ENCODE data around the gene HECTD3.

Gene HECTD3

GRCh38 chr1:45043094-45043493 is 32.0 kb upstream of the HECTD3 start:
- H3K4me3 ChIP-seq (replicated peaks; ENCODE audit: low read depth, low read length): no peak overlapping the region
- no peak for DNase-seq (ENCODE audit: low read depth)
- no peak for TF ChIP-seq CTCF (IDR thresholded peaks at IDR 0.05; ENCODE audit: low read length, missing control alignments)

DNA sequence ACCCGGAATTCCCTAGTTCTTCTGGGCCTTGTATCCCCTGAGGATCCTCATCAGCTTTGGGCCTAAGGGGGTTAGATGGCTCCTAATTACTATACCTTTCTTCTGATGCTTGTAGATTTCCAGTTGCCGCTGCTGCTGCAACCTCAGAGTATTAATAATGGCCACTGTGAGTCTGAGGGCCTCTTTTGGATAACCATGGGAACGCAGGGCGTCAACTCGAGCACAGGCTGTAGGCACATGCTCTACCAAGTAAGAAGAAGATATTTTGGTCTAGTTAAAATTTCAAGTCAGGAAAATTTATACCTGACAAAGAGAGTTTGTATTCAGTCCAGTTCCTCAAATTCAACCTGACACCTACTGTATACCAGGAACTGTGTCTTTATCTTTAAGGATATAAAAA is 29.2 kb upstream of the HECTD3 start:
- no peak for TF ChIP-seq CTCF (IDR thresholded peaks at IDR 0.05; ENCODE audit: low read length, missing control alignments)
- DNase-seq (ENCODE audit: low read depth): no peak
- H3K4me3 ChIP-seq (replicated peaks; ENCODE audit: low read depth, low read length): no peak overlapping the region

DNA sequence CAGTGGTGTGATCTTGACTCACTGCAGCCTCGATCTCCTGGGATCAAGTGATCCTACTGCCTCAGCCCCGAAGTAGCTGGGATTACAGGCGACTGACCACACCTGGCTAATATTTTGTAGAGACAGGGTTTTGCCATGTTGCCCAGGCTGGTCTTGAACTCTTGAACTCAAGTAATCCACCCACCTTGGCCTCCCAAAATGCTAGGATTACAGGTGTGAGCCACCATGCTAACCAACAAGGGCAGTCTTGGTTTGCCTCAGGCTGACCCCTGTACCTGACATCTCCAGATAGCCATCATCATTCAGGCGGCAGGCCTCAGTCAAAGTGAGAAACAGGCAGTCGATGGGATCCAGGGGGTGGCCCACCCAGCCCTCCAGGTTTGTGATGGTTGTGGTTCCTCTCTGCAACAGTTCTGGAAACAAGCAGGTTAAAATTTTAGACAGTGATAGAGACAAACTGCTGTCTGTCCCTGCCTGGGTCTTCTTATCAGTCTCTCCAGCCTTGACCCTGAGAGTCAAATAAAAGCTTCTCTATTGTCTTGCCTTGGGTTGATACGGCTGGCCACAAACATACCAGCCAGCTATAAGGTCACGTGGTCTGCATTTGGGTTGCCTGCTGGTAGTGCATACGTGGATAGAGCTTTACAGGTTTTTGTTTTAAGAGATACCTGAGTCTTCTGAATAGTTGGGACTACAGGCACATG is 27.7 kb upstream of the HECTD3 start:
- TF ChIP-seq CTCF (IDR thresholded peaks at IDR 0.05; ENCODE audit: low read length, missing control alignments): no peak
- DNase-seq (ENCODE audit: low read depth): no peak
- H3K4me3 ChIP-seq (replicated peaks; ENCODE audit: low read depth, low read length): no peak overlapping the region

DNA sequence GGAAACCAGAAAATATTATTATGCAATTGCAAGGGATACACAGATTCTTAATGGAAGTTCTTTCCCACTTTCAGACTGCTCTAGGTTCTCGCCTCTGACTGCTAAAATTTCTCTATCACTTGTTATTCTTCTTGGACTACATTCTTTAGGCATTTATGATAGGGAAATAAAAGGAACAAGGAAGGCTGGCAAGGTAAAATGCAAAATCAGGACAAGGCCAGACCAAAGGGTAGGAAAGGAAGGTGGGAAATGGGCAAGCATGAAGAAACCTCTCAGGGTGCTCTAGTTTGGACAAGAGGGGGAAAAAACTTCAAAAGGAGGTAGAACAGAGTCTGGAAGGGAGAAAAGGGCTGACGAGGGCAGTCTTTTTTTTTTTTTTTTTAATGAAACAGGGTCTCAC is 27.1 kb upstream of the HECTD3 start:
- DNase-seq (ENCODE audit: low read depth): no peak
- TF ChIP-seq CTCF (IDR thresholded peaks at IDR 0.05; ENCODE audit: low read length, missing control alignments): no peak
- H3K4me3 ChIP-seq (replicated peaks; ENCODE audit: low read depth, low read length): no peak overlapping the region

- TF ChIP-seq CTCF (IDR thresholded peaks at IDR 0.05; ENCODE audit: low read length, missing control alignments): no peak
- DNase-seq (ENCODE audit: low read depth): peak; percentile 5
- H3K4me3 ChIP-seq (replicated peaks; ENCODE audit: low read depth, low read length): no peak overlapping the region
Measured at GRCh38 chr1:45037456-45037855, 26.3 kb upstream of the HECTD3 start.

DNA sequence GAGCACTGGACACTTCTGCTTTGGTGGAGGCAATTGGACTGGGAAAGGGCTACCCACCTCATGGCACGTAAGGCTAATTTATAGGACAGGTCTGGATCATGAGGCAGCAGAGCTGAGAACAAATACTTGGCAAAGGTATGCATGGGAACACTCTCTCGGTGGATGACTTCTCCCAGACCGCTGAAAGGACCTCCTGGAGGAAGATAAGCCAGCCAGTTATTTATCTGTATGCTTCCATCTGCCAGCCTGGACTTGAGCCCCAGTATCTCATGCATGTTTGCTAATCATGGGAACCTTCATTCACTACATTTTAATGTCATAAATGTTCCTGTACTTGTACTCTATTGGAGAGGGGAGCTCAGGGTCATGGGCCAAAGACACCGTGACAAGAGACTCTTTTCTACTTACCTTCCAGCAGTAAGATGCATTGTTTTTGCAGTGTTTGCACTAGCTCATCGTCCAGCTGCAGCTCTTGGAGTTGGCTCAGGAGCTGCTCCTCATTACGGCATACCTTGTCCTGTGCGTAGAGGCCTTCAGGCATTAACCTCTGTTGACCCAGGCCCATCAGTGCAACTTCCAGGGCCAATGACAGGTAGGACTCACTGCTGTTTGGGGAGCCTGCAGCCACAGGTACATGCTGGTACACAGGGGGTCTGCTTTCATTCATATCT is 24.6 kb upstream of the HECTD3 start:
- no peak overlapping the region for H3K4me3 ChIP-seq (replicated peaks; ENCODE audit: low read depth, low read length)
- no peak for TF ChIP-seq CTCF (IDR thresholded peaks at IDR 0.05; ENCODE audit: low read length, missing control alignments)
- DNase-seq (ENCODE audit: low read depth): no peak

DNA sequence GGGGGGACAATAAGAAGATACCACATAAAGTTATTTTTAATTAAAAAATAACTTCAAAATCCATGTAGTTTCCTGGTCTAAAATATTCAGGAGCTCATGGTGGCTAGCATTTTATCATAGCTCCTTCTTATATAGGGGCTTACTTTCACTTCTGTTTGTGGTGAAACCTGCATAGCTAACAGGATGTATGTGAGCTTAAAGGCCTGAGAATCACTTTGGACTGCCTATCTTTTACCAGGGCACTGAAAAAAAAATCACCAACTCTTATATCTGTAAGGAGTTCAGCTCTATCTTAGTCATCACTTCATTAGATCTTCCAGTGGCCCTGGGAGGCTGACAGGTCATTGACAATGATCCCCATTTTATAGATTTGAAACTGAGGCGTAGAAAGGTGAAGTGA is 22.2 kb upstream of the HECTD3 start:
- no peak overlapping the region for H3K4me3 ChIP-seq (replicated peaks; ENCODE audit: low read depth, low read length)
- TF ChIP-seq CTCF (IDR thresholded peaks at IDR 0.05; ENCODE audit: low read length, missing control alignments): no peak
- DNase-seq (ENCODE audit: low read depth): no peak
